HepG2 (cell line): ENCODE results near the gene ASCL2. TPM values are rescaled to one million over a fixed set of nuclear protein-coding genes. Genes with fewer than 3 reads are reported as not detected.
A peak's percentile ranks its signal among the peaks of the same experiment; 100 is the strongest.

Source experiments
- CREB1 ChIP-seq, 2 experiments: fragments of 450-650 bp in 1 of 2; IDR thresholded peaks; 2 replicates each; pipeline ENCODE4 v1.6.1; 2016 to 2017; ENCODE audit warnings: control low read depth in 1 of 2, mild to moderate bottlenecking in 1 of 2, missing compliant biosample characterization in 1 of 2, missing genetic modification characterization in 1 of 2
- NCOA2 ChIP-seq: sonication (generic); formaldehyde crosslinking; IDR thresholded peaks from 2 replicates; pipeline ENCODE4 v1.8.0; 2022; ENCODE audit warnings: inconsistent platforms
- NR3C1 ChIP-seq: sonication (generic); formaldehyde crosslinking; IDR thresholded peaks from 2 replicates; pipeline ENCODE4 v1.4.0; 2020; ENCODE audit warnings: missing genetic modification reagents
- TBL1XR1 ChIP-seq: fragments of 150-350 bp; IDR thresholded peaks from 2 replicates; pipeline ENCODE4 v1.6.1; 2014; ENCODE audit warnings: borderline replicate concordance, low read length; ENCODE audit not compliant: partially characterized antibody
- ZNF234 ChIP-seq: sonication (generic); formaldehyde crosslinking; conservative IDR thresholded peaks from 2 replicates; pipeline ENCODE4 v1.5.1; 2020; ENCODE audit warnings: mild to moderate bottlenecking, missing genetic modification reagents
- ZNF652 ChIP-seq: IDR thresholded peaks from 2 replicates; pipeline ENCODE4 v1.6.1; 2016; ENCODE audit warnings: low read depth, borderline replicate concordance
- polyA plus RNA-seq, 8 experiments: library from polyadenylated mRNA; depleted of rRNA in 3 of 8; stranded (reverse) in 7 of 8; unstranded in 1 of 8; fragments of >200 nt; fragmentation: Illumina TruSeq in 4 of 8; extraction: Trizol in 4 of 8; gene quantifications; 2 replicates each; pipeline versions ENCODE4 v1.2.1 to v1.2.3, GENCODE V29; 2011 to 2016; ENCODE audit warnings: low read depth in 4 of 8, missing spikeins in 1 of 8, mixed read lengths in 1 of 8; ENCODE audit not compliant: insufficient read depth in 1 of 8
- total RNA-seq, 5 experiments: library from RNA; depleted of rRNA; stranded (reverse); fragments of >200 nt; fragmentation: Illumina TruSeq; extraction: Trizol; gene quantifications; 2 replicates each; pipeline ENCODE4 v1.2.3, GENCODE V29; 2016; ENCODE audit warnings: low read depth in 1 of 5
- TF ChIP-seq, protein P1 (sequence below): sonication (generic); formaldehyde crosslinking; IDR thresholded peaks from 2 replicates; pipeline ENCODE4 v1.5.1; 2020; ENCODE audit warnings: mild to moderate bottlenecking, missing genetic modification reagents, moderate library complexity
- TF ChIP-seq, protein P2 (sequence below): sonication (generic); formaldehyde crosslinking; IDR thresholded peaks from 2 replicates; pipeline ENCODE4; 2020; ENCODE audit warnings: missing genetic modification reagents, mild to moderate bottlenecking, borderline replicate concordance
- TF ChIP-seq, protein P3 (sequence below): sonication (generic); formaldehyde crosslinking; IDR thresholded peaks from 2 replicates; pipeline ENCODE4 v1.5.0; 2020; ENCODE audit warnings: mild to moderate bottlenecking, missing genetic modification reagents, borderline replicate concordance
- TF ChIP-seq, protein P4 (sequence below): IDR thresholded peaks from 2 replicates; pipeline ENCODE4 v1.6.1; 2016; ENCODE audit warnings: mild to moderate bottlenecking, missing biosample characterization, missing genetic modification reagents

The ASCL2 gene
- total and polyA plus RNA-seq, 2 of the 13 experiments (the other 11 are each of a cell fraction or from before 2014, with no cell fraction given): 0.07 TPM; not detected in 1

DNA sequence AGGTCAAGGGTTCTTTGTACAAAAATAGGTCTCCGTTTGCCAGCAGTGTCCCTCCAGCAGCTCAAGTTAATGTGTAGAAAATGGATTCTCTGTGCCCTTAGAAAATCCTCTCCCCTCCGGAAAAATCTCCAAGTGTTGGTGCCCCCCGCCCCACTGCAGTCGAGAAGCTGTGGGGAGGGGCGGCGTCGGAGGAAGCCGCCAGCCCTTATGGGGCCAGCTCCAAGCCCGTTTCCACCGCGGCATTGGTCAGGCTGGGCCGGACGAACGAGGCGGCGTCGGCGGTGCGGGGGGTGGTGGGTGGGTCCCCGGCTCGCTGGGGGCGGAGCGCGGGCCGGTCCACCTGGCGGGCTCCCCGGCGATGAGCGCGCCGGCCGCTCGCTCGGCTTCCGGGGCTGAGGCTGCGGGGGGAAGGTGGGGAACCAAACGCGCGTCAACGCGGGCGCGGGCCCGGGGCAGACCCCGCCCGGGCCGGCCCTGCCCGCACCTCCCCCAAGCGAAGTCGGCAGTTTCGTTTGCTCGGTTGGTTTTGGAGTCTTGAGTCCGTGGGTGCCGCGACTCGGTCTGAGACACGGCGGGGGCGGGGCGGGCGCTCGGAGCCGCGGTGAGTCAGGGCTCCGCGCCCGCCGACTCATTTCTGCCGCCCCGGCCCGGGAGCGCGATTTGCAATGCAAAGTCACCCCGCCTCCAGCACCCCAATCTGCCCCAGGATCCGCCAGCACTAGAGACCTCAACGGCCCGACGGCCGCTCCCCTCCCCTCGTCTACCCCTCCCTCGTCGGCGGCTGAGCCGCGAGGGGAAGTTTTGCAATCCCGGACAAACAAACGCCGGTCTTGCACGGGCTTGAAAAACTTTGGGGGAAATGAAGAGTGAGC is 1.4 kb downstream of the ASCL2 start (continued):
- TF ChIP-seq, protein P1, sequence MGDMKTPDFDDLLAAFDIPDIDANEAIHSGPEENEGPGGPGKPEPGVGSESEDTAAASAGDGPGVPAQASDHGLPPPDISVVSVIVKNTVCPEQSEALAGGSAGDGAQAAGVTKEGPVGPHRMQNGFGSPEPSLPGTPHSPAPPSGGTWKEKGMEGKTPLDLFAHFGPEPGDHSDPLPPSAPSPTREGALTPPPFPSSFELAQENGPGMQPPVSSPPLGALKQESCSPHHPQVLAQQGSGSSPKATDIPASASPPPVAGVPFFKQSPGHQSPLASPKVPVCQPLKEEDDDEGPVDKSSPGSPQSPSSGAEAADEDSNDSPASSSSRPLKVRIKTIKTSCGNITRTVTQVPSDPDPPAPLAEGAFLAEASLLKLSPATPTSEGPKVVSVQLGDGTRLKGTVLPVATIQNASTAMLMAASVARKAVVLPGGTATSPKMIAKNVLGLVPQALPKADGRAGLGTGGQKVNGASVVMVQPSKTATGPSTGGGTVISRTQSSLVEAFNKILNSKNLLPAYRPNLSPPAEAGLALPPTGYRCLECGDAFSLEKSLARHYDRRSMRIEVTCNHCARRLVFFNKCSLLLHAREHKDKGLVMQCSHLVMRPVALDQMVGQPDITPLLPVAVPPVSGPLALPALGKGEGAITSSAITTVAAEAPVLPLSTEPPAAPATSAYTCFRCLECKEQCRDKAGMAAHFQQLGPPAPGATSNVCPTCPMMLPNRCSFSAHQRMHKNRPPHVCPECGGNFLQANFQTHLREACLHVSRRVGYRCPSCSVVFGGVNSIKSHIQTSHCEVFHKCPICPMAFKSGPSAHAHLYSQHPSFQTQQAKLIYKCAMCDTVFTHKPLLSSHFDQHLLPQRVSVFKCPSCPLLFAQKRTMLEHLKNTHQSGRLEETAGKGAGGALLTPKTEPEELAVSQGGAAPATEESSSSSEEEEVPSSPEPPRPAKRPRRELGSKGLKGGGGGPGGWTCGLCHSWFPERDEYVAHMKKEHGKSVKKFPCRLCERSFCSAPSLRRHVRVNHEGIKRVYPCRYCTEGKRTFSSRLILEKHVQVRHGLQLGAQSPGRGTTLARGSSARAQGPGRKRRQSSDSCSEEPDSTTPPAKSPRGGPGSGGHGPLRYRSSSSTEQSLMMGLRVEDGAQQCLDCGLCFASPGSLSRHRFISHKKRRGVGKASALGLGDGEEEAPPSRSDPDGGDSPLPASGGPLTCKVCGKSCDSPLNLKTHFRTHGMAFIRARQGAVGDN (CRISPR knock-in tag): peak; percentile 86
- TF ChIP-seq ZNF652 (CRISPR knock-in tag) (no peak), ZNF234 (CRISPR knock-in tag) (no peak; the same call in 1 of the 2 replicates), NR3C1 (CRISPR knock-in tag) (no peak), TBL1XR1 (no peak), CREB1 (IDR thresholded peaks at IDR 0.05) (no peak), CREB1 (CRISPR knock-in tag; IDR thresholded peaks at IDR 0.05) (no peak), NCOA2 (CRISPR knock-in tag) (peak; percentile 56; the same call in 1 of the 2 replicates)
- TF ChIP-seq, protein P2, sequence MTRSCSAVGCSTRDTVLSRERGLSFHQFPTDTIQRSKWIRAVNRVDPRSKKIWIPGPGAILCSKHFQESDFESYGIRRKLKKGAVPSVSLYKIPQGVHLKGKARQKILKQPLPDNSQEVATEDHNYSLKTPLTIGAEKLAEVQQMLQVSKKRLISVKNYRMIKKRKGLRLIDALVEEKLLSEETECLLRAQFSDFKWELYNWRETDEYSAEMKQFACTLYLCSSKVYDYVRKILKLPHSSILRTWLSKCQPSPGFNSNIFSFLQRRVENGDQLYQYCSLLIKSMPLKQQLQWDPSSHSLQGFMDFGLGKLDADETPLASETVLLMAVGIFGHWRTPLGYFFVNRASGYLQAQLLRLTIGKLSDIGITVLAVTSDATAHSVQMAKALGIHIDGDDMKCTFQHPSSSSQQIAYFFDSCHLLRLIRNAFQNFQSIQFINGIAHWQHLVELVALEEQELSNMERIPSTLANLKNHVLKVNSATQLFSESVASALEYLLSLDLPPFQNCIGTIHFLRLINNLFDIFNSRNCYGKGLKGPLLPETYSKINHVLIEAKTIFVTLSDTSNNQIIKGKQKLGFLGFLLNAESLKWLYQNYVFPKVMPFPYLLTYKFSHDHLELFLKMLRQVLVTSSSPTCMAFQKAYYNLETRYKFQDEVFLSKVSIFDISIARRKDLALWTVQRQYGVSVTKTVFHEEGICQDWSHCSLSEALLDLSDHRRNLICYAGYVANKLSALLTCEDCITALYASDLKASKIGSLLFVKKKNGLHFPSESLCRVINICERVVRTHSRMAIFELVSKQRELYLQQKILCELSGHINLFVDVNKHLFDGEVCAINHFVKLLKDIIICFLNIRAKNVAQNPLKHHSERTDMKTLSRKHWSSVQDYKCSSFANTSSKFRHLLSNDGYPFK: 0 out of 2 replicates have a peak, but pooled peaks have one; percentile 23
- TF ChIP-seq, protein P3, sequence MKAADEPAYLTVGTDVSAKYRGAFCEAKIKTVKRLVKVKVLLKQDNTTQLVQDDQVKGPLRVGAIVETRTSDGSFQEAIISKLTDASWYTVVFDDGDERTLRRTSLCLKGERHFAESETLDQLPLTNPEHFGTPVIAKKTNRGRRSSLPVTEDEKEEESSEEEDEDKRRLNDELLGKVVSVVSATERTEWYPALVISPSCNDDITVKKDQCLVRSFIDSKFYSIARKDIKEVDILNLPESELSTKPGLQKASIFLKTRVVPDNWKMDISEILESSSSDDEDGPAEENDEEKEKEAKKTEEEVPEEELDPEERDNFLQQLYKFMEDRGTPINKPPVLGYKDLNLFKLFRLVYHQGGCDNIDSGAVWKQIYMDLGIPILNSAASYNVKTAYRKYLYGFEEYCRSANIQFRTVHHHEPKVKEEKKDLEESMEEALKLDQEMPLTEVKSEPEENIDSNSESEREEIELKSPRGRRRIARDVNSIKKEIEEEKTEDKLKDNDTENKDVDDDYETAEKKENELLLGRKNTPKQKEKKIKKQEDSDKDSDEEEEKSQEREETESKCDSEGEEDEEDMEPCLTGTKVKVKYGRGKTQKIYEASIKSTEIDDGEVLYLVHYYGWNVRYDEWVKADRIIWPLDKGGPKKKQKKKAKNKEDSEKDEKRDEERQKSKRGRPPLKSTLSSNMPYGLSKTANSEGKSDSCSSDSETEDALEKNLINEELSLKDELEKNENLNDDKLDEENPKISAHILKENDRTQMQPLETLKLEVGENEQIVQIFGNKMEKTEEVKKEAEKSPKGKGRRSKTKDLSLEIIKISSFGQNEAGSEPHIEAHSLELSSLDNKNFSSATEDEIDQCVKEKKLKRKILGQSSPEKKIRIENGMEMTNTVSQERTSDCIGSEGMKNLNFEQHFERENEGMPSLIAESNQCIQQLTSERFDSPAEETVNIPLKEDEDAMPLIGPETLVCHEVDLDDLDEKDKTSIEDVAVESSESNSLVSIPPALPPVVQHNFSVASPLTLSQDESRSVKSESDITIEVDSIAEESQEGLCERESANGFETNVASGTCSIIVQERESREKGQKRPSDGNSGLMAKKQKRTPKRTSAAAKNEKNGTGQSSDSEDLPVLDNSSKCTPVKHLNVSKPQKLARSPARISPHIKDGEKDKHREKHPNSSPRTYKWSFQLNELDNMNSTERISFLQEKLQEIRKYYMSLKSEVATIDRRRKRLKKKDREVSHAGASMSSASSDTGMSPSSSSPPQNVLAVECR: peak; percentile 41; the same call in 1 of the 2 replicates
- TF ChIP-seq, protein P4, sequence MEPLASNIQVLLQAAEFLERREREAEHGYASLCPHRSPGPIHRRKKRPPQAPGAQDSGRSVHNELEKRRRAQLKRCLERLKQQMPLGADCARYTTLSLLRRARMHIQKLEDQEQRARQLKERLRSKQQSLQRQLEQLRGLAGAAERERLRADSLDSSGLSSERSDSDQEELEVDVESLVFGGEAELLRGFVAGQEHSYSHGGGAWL (CRISPR knock-in tag): peak; percentile 83; the same call in 1 of the 2 replicates
